ENCODE measurements around the gene NFIC. TPM values are rescaled to one million over a fixed set of nuclear protein-coding genes. Genes with fewer than 3 reads are reported as not detected.

Gene NFIC
- polyA plus RNA-seq, 3 donors: 57.8 to 87.3 (median 81.7) TPM

DNA sequence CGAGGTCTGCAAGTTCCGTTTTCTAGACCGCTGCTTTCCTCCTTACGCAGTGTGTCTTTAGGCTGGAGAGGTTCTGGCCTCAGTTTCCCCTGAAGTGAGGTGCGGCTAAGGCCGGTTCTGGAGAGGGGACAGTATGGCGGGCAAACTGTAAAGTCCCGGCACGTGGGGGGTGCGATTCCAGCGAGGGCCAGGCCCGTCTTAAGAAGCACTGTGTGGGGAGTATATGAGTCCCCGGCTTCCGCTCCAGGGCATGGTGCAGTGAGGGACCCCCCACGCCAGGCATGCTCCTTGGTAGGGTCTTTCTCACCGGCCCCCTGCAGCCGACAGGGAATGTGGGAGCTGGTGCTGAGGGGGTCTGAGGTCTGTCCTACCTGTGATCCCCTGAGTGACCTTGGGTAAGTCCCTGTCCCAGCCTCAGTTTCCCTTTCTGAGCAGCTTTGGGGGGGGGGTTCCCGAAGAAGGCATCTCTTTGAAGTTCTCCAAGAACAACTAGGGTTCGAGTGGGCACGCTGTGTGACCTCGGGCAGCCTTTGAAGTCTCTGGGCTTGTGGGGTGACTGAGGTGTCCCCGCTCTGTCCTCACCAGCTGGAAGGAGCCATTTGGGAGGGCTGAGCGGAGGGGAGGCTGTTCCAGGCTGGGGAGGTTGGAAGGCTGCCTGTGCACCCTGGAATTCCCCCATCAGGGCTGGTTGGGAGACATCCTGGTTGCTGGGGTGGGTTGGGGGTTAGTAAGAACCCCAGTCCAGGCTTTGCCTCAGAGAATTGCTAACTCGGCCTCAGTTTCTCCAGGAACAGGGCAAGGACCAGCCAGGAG is 1.5 kb downstream of the NFIC start:
- H3K27ac ChIP-seq (ENCODE audit: low read depth, low read length): peak overlapping the region; percentile 28
- 16 to 31% (median 27%) methylated on average over 23 to 24 of the region's 24 CpGs for WGBS, 3 donors

DNA sequence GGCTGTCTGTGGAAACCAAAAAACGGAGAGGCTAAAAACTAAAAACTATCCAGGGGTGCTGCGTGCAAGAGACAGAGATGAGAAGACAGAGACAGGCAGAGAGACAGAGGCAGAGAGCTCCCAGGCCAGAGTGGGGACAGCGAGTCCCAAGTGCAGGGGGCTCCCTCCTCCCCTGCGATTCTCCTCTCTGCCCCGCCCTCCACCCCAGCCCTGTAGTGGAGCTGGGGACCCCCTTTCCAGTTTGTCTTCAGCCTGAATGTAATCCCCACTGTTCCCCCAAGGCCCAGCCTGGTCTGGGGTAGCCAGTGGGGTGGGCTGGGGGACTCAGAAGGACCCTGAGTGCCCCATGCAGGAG is 2.0 kb downstream of the NFIC start:
- 37 to 45% (median 41%) methylated on average over 5 of the region's 5 CpGs for WGBS, 3 donors
- no peak overlapping the region for H3K27ac ChIP-seq (ENCODE audit: low read depth, low read length)

DNA sequence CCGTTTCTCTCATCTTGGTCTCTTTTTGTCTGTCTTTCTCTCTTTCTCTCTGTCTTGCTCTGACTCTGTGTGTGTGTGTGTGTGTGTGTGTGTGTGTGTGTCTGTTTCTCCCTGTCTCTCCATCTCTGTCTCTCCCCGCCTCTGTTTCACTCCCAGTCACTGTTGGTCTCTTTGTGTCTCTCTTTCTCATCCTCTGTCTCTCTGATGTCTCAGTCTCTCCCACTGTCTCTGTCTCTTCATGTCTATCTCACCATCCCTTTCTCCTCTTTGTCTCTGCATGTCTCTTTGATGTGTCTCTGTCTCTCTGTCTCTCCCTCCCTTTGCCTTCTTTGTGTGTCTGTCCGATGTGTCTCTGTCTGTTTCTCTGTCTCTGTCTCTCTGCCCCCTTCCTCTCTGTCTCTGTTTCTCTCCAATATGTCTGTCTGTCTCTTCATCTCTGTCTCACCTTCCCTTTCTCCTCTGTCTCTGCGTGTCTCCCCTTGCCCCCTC is 2.5 kb downstream of the NFIC start:
- 22 to 38% (median 35%) methylated on average over 4 of the region's 4 CpGs for WGBS, 3 donors

DNA sequence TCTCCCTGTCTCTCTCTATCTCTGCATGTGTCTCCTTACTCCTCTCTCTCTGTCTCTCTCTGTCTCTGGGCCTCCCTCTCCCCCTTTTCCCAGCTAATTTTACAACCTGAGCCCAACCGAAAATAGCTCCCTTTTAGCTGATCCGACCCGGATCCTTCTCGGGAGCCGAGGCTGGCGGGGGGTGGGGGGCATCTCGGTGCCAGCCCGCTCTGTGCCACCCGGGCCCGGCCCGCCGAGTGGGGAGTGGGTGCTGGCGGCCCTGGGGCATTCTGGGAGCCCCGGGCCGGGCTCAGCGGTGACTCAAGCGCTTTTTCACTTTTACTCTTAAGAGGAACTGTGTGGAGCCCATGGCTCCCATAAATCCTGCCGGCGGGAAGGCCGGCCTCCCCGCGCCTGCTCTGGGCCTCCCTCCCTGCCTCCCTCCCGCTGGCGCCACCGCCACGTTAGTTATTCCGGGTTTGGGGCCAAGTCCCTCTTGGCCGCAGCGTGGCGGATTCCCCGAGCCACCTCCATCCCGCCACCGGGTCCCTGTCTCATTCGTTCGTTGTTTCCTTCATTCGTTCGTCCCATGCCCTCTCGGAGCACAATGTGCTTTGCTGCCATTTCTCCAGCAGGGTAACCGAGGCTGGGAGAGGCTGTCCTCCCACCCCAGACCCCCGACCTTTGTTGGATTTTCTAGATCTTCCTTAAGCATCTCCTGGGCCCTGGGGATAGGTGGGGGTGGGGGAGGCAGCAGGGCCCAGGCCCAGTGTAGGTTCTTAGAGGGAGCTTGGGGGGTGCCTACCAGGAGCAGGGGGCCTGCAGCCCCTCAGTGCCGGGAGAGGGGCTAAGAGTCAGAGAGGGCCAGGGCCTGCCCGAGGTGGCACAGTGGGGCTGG is 3.2 kb downstream of the NFIC start:
- 8 to 24% (median 22%) methylated on average over 41 to 42 of the region's 42 CpGs for WGBS, 3 donors
- H3K27ac ChIP-seq (ENCODE audit: low read depth, low read length): peak overlapping the region; percentile 57

More for the DNA sequence above, 2.5 kb downstream of the NFIC start:
- peak overlapping the region; percentile 57 for H3K27ac ChIP-seq (ENCODE audit: low read depth, low read length)

DNA sequence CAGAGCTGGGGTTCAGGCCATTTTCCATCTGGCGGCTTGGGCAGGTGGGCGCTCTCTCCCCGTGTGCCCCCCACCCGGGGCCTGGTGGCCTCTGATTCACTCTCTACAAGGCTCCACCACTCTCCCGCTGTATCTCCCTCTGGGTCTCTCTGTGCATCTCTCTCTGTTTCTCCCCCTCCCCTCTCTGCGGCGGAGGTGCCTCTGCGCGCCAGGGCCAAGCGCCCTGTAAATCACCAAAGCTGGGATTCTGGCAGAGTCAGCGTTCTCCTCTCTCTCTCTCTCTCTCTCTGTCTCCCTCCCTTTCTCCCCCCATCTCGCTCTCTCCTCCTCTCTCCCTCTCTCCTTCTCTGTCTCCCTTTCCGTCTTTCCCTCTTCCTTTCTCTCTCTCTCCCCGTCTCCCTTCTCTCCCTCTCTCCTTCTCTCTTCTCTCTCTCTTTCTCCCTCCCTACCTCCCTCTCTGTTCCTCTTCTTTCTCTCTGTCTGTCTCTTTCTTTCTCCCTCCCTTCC is 3.9 kb downstream of the NFIC start:
- WGBS, 3 donors: 53 to 59% (median 54%) methylated on average over 10 to 14 of the region's 14 CpGs
- H3K27ac ChIP-seq (ENCODE audit: low read depth, low read length): no peak overlapping the region

DNA sequence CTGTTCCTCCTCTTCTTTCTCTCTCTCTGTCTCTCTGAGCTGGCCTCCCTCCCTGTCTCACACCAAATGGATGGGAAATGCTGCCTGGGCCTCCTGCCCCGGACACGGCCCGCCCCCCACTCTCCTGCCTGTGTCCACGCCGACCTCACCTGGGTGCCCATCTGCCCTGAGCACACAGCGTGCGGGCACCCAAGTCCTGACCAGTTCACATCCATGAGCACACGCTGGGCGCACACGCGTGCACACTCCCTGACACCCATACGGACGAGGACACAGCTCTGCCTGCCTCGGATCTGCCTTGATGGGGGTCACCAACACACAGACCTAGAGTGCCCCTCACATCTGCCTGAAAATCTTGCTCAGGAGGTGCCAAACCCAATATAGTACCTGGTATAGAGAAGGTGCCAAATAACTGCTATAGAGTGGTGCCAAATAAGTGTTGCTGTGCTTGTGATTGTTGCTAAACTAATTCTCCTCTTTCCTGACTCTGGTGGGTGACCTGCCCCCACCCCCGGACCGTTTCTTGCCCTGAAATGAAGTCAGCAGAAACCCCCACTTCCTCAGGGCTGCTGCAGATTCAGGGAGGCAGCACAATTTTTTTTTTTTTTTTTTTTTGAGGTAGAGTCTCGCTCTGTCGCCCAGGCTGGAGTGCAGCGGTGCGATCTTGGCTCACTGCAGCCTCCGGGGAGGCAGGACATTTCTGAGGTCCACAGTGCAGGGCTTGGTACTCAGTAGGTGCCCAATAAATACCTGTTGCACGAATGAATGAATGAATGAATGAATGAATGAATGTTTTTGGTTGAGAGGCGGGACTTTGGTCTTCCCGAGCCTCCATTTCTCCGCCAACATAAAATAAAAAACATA is 4.6 kb downstream of the NFIC start:
- no peak overlapping the region for H3K27ac ChIP-seq (ENCODE audit: low read depth, low read length)
- 59 to 71% (median 70%) methylated on average over 25 of the region's 25 CpGs for WGBS, 3 donors

DNA sequence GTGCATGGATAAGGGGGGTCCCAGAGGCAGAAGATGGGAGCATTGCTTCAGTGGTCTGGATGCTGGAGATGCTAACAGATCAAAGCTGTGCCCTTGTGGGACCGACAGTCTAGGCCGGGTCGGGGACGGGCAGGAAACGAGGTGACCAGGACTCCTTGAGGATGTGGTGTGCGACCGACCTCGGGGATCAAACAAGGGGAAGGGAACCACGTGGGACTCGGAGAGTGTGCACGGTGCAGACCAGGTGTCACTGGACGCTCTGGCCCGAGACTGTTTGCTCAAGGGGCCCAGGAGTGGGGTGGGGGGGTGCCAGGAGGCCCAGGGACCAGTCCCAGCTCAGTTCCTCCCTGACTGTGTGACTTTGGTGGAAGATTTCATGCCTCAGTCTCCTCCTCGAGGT is 6.0 kb downstream of the NFIC start:
- no peak overlapping the region for H3K27ac ChIP-seq (ENCODE audit: low read depth, low read length)
- 18 to 68% (median 54%) methylated on average over 12 to 14 of the region's 14 CpGs for WGBS, 3 donors

DNA sequence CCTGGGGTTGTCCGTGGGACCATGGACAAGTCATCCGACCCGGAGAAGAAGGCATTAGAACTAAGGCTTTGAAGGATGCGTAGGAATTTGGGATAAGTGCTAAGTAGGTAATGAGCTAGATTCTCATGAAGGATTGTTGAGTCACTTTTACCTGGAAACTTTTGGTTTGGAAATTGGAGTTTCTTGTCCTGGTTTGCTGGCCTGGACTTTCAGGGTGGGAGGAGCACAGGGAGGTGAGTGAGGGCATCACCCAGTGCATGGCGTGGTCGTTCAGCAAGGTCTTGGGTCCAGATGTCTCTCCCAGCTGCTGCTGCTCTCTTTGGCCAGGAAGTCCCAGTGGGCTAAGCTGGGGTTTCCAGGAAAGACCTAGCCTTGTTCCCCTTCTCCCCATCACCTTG is 7.6 kb downstream of the NFIC start:
- WGBS, 3 donors: 68 to 77% (median 77%) methylated on average over 6 of the region's 6 CpGs
- no peak overlapping the region for H3K27ac ChIP-seq (ENCODE audit: low read depth, low read length)

DNA sequence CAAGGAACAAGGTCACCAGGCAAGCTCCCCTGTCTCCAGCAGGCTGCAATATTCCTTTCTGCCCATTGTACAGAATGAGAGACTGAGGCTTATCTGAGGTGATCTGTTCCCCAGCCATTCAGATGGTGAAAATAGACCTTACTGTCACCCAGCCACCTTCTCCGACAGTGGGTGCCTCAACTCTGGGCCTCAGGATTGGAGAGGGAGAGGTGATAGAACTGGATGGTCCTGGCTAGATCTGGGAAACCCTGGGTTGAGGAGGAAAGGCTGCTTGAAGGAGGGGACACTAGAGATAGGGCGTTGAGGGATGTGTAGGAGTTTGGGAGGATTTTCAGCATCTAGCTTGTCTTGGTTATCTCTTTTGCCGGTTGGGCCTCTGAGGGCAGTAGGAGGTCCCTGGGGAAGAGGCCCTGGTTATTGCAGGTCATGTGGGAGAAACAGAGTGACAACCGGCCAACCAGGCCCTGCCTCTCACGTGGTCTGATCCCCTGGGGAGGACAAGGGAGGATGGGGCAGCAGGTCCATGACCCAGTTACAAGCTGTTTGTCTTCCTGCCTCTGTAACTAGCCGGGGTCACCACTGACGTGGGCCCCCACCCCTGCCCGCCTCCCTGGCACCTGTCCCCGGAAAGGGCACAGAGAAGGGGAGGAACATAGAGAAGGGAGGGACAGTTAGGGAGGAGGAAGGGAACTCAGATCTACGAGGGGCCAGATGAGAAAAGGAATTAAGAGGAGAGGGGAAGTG is 8.2 kb downstream of the NFIC start:
- WGBS, 3 donors: 21 to 34% (median 29%) methylated on average over 10 of the region's 10 CpGs

DNA sequence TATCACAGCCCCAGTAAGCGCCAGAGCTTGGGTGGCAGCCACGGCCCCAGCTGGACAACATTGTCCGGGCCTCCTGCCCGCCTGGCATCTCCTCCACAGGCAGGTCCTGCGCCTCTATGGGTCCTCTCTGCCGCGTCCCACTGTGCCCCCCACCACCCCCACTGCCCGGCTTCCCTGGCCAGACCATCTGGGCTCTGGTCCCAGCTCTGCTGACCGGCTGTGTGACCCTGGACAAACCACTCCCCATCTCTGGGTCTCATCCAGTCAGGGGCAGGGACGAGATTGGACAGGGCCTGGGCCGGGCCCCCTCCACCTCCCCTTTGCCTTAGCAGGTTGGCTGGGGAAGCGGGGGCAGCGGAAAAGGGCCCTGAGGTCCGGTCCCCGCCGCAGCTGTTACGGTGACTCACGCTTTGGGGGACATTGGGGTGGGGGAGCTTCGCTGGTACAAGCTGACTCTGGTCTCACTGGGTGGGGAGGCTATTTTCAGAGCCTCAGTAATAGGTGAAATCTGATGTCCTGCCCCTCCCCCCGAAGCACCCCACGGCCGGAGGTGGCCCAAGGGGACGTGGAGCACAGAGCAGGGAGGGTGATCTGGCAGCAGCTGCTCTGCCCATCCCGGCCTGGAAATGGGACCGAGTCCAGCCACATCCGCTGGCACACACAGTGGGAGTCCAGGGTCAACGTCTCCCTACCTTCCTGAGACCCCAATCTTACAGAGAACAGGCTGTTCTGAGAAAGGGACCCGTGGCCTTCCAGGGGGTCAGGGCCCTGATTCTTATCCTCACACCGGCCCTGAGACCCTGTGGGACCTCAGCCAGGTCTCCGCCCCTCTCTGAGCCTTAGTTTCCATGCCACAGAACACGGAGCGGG is 9.1 kb downstream of the NFIC start:
- WGBS, 3 donors: 13 to 40% (median 35%) methylated on average over 31 to 32 of the region's 32 CpGs
- peak overlapping the region; percentile 42 for H3K27ac ChIP-seq (ENCODE audit: low read depth, low read length)

More for the DNA sequence above, 8.2 kb downstream of the NFIC start:
- H3K27ac ChIP-seq (ENCODE audit: low read depth, low read length): no peak overlapping the region

DNA sequence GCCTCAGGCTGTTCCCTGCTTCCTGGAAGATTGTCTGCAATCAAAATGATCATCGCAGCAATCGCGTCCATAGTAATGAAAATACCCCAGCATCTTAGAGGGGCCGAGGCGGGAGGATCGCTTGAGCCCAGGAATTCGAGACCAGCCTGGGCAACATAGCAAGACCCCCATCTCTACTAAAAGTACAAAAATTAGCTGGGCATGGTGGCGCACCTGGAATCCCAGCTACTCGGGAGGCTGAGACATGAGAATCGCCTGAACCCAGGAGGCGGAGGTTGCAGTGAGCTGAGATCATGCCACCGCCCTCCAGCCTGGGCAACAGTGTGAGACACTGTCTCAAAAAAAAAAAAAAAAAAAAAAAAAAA is 9.7 kb downstream of the NFIC start:
- 65 to 85% (median 79%) methylated on average over 12 of the region's 12 CpGs for WGBS, 3 donors
- H3K27ac ChIP-seq (ENCODE audit: low read depth, low read length): peak overlapping the region; percentile 42

DNA sequence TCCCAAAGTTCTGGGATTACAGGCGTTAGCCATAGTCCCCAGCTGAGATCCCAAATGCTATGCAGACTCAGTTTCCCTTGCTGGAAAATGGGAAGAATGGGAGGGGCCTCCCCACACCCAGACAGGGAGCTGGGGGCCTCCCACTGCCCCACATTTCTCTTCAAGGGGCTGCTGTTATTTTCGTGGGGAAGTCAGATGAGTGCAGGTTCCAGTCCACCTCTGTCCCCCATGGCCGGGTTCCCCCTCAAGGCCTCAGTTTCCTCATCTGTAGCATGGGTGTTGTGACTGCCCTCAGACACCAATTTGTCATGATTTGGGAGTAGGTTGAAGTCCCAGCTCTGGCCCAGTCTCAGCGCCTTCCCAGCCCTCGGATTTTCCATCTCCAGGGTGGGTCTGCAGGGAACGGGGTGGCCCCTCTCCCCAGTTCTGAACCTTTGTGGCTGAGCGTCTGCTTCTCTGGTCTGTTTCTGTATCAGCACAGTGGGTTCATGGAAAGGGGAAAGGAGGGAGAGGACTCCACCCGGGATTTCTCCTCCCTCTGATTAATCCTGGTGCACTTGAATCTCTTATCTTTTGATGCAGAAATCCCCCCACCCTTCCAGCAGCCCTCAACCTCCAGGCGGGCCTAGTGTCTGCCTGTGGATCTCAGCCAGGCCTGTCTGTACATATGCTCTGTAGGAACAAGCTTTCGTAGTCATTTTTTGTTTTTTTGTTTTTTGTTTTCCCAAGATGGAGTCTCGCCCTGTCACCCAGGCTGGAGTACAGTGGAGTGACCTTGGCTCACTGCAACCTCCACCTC is 12.2 kb downstream of the NFIC start:
- no peak overlapping the region for H3K27ac ChIP-seq (ENCODE audit: low read depth, low read length)
- 66 to 68% (median 66%) methylated on average over 9 to 11 of the region's 11 CpGs for WGBS, 3 donors

DNA sequence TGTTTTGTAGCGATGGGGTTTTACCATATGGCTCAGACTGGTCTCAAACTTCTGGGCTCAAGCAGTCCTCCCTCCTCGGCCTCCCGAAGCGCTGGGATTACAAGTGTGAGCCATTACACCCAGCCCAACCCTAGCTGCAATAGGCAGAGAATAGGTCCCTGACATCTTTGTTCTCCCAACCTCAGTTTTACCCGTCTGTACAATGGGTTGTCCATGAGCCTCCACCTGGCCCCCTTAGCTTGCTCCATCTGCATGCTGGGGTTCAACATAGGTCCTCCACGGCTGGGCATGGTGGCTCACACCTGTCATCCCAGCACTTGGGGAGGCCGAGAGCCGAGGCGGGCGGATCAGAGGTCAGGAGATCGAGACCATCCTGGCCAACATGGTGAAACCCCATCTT is 14.4 kb downstream of the NFIC start:
- whole genome bisulfite sequencing, 3 donors: 95 to 97% (median 96%) methylated on average over 11 of the region's 11 CpGs
- H3K27ac ChIP-seq (ENCODE audit: low read depth, low read length): no peak overlapping the region

DNA sequence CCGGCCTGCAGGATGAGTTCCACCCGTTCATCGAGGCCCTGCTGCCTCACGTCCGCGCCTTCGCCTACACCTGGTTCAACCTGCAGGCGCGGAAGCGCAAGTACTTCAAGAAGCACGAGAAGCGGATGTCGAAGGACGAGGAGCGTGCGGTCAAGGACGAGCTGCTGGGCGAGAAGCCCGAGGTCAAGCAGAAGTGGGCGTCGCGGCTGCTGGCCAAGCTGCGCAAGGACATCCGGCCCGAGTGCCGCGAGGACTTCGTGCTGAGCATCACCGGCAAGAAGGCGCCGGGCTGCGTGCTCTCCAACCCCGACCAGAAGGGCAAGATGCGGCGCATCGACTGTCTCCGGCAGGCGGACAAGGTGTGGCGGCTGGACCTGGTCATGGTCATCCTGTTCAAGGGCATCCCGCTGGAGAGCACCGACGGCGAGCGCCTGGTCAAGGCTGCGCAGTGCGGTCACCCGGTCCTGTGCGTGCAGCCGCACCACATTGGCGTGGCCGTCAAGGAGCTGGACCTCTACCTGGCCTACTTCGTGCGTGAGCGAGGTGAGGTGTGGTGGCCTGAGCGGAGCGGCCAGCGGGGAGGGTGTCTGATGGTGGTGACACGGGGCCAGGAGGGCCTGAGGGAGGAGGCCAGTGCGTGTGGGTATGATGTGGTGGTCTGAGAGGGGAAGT is 15.5 kb downstream of the NFIC start:
- no peak overlapping the region for H3K27ac ChIP-seq (ENCODE audit: low read depth, low read length)
- 89 to 94% (median 93%) methylated on average over 55 to 59 of the region's 59 CpGs for WGBS, 3 donors

DNA sequence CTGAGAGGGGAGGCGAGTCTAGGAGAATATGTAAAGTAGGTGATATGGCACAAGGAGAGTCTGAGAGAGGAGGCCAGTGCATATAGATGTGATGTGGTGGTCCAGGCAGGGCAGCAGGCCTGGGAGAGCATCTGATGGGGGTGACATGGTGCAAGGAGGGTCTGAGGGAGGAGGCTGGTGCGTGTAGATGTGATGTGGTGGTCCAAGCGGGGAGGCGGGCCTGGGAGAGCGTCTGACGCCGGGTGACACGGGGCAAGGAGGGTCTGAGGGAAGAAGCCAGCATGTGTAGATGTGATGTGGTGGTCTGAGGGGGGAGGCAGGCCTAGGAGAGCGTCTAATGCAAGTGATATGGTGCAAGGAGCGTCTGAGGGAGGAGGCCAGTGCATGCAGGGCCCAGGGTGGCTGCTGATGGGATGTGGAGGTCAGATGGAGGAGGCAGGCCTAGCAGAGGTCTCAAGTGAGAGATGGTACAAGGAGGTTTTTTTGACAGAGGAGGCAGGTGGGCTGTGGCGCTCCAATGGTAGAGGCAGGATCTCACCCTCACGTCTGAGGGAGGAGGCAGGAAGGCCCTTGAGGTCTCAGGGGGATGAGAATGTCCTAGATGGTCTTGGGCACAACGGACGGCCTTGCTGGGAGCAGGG is 16.2 kb downstream of the NFIC start:
- 80 to 89% (median 89%) methylated on average over 14 of the region's 14 CpGs for WGBS, 3 donors
- no peak overlapping the region for H3K27ac ChIP-seq (ENCODE audit: low read depth, low read length)
